Activated naive CD4-positive, alpha-beta T cell treated with Interleukin-2 at 50 U/mL for 16 hours (primary cell): ENCODE measurements around the gene DOCK11.
"Not testable (repeated sequence)": the region's sequence is repeated elsewhere in the genome, so short reads cannot be mapped to it uniquely, and the experiment has no call there.

Experiments
- DNase-seq: peaks from one replicate; pipeline ENCODE4 v3.0.0-alpha.2; 2020

The DOCK11 gene

DNA sequence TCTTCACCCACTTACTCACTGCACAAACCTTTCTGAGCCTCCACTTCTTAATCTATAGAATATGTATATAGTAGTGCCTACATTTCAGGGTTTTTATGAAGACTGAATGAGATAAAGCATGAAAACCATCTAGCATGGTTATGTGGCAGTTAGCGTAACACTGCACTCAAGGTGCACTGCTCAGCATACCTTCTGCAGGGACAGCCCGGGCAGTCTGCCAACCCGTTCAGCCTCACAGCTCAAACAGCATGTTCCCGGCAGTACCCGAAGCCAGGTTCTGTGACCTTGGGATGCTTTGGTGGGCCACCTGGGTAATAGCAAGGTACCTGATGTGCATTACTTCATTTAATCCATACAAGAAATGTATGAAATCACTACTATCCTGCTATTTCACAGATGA is 81.4 kb downstream of the DOCK11 start:
- no peak for DNase-seq

DNA sequence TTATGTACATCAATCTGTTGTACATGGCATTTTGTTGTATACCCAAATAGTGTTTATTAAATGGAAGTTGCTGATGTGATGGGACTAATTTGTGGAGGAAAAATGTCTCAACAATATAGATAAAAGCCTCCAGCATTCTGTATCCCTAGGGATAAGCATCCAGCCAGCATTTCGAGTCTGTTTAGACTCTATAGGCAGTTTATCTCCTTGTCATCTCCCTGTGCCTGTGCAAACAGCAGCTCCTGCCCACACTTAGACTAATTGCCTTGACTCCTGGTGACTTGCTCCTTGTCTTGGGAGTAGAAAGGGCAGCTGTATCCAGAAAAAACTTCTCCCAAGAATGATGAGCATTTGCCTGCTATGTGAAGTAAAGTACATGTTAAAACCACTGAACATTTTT is 83.8 kb downstream of the DOCK11 start:
- no peak for DNase-seq

DNA sequence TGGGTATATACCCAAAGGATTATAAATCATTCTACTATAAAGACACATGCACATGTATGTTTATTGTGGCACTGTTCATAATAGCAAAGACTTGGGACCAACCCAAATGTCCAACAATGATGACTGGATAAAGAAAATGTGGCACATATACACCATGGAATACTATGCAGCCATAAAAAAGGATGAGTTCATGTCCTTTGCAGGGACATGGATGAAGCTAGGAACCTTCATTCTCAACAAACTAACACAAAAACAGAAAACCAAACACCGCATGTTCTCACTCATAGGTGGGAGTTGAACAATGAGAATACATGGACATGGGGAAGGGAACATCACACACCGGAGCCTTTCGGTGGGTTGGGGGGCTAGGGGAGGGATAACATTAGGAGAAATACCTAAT is 87.3 kb downstream of the DOCK11 start:
- DNase-seq: not testable (repeated sequence)

DNA sequence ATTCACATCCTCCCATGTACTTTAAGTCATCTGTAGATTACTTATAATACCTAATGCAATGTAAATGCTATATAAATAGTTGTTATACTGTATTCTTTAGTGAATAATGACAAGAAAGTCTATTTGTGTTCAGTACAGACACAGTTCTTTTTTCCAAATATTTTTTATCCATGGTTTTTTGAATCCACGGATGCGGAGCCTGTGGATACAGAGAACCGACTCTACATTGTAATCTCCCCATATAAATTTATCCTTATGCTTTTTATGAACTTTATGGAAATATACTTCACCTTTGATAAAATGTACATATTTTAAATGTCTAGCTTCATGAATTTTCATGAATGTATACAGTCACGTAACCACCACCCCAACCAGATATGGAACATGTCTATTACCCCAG is 88.2 kb downstream of the DOCK11 start:
- no peak for DNase-seq

DNA sequence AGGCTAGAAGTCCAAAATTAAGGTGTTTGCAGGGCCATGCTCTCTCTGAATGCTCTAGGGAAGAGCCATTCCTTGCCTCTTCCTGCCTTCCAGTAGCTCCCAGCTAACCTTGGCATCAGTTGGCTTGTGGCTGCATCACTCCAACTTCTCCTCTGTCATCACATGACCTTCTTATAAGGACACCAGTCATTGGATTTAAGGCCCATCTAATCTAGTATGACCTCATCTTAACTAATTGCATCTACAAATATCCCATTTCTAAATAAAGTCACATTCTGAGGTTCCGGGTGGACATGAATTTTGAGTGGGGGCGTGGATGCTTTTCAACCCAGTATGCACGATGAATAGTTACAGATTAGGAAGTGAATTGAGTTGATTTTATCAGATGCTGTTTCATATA is 89.7 kb downstream of the DOCK11 start:
- DNase-seq: no peak

DNA sequence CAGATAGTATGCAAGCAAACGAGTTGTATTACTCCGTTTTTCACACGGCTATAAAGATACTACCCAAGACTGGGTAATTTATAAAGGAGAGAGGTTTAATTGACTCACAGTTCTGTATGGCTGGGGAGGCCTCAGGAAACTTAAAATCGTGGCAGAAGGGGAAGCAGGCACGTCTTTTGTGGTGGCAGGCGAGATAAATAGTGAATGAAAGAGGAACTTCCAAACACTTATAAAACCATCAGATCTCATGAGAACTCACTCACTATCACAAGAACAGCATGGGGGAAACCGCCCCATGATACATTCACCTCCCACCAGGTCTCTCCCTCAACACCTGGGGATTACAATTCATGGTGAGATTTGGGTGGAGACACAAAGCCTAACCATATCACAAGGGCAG is 90.6 kb downstream of the DOCK11 start:
- DNase-seq: not testable (repeated sequence)

DNA sequence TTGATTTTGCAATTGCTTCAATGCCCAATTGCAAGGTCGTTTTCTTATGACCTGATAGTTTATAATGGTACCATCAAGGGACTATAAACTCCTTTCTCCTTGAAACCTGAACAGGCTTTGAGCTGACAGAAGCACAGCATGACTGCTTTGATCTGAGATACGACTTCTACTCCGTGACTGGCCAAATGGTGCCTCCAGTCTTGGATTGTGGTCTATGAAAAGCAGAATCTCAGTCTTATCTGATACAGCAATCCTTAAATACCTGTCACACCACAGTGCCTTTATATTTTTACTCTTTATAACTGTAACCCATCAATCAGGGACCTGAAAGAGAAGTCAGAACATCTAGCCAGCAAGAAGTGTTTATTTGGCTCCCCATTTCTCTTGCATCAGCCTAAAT is 93.1 kb downstream of the DOCK11 start:
- DNase-seq: no peak

DNA sequence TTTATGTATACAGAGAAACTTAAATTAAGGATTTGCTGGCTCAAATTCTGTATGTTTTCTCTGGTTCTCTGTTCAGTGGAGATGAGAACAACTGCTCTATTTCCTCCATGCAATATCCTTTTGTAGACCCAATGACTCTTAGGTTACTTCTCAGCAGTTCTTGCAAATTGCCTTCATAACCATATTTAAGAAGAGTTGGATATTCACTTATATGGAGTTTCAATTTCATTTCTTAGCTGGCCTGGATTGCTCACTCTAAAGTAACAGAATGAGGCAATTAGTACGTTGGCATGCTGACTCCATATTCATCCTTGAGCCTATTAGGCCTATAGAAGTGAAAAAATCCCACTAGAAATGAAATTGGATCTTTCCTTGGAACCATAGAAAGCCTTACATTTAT is 93.6 kb downstream of the DOCK11 start:
- no peak for DNase-seq

DNA sequence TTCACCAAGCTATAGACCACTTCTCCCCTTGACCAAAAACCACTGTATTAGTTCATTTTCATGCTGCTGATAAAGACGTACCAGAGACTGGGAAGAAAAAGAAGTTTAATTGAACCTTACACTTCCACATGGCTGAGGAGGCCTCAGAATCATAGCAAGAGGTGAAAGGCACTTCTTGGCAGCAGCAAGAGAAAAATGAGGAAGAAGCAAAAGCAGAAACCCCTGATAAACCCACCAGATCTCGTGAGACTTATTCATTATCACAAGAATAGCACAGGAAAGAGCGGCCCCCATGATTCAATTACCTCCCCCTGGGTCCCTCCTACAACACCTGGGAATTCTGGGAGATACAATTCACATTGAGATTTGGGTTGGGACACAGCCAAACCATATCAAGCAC is 97.8 kb downstream of the DOCK11 start:
- DNase-seq: no peak

DNA sequence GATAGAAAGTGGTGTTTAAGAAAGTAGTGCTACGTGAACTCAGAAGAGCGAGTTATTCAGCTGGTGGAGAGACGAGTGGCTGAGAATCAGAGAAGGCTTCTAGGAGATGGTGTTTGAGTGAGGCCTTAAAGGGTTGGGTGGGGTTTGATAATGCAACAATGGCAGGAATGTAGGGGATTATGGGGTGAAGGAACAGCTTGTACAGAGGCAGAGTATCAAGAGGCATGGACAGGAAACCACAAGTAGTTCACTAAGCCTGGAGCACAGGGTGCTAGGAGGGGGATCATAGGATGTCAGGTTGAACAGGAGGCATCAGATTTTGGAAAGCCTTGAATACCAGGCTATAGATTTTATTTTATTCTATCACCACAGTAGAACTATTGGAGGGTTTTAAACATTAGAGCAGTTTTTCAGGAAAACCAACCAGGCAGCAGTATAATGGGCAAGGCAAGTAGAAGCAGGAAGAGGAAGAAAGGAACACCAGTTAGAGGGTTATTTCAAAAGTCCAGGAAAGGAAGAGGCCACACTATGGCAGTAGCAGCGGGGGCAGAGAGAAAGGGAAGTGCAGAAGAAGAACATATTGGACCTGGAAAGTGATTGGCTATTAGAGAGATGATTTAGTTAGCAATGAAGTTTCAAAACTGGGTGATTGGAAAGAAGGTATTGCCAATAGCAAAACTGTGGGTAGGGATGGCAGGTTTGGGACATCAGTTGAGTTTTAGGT is 99.2 kb downstream of the DOCK11 start:
- no peak for DNase-seq

DNA sequence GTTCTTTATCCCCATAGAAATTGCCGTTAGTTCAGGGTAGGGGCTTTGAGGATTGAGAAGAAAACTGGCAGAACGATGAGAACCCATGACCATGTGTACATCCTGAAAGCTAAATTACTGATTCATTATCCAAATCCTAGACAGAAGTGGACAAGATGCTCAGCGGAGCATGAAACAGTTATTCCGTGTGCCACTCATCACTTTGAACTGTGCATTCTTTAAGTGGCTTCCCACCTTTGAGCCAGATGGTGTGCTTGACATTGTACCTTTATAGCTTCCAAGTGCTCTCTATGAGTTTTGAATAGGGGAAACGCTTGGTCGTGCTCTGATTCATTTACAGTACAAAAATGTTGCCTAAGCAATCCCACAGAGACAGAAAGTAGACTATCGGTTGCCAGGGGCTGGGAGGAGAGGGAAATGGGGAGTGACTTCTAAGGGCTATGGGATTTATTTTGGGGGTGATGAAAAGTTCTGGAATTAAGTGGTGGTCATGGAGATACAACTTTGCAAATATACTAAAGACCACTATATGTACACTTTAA is 100.0 kb downstream of the DOCK11 start:
- DNase-seq: no peak

DNA sequence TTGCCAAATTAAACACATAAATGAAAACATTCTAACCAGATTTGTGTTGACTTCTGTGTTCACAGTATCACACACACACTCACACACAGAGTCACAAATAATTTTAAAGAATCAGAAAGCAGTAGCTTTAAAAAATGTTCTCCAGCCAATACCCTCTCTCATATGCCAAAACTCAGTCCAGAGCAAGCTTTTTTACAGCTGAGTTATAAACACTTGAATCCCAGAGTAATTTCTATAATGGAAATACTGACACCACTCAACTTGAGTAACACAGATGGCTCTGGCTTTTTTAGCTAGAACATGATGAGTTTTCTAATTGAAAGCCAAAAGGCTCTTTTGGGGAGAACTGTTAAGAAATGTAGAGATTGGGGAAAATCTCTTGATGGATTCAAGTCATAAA is 100.8 kb downstream of the DOCK11 start:
- no peak for DNase-seq

DNA sequence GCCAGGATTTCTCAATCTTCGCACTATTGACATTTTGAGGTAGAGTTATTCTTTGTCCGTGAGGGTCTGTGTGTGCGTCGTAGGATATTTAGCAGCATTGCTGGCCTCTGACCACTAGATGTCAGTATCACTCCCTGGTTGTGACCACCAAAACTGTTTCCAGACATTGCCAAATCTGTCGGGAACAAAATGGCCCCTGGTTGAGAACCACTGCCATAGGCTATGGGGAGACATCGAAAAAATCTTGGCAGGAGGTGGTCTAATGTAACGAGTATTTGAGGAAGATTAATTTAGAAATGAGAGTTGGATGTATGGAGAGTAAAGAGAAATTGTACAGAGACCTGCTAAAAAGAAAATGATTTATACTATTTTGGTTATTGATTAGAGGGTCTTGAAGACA is 108.4 kb downstream of the DOCK11 start:
- DNase-seq: peak; percentile 27

DNA sequence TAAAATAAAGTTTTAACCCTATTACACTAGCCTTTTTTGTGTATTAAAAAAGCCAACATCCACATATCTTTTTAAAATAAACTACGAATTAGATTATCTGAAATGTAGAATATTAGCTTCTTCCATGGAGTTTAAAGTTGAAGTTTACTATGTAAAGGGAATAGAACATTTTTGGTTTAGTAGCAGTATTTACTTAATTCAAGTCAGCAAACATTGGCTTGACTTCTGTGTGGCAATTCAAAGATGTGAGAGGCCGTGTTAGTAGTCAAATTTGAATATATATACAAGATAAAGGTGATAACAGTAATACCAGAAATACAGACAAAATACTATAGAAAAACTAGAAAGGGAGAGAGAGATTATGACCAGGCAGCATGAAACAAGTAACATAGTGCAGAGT is 116.7 kb downstream of the DOCK11 start:
- no peak for DNase-seq

DNA sequence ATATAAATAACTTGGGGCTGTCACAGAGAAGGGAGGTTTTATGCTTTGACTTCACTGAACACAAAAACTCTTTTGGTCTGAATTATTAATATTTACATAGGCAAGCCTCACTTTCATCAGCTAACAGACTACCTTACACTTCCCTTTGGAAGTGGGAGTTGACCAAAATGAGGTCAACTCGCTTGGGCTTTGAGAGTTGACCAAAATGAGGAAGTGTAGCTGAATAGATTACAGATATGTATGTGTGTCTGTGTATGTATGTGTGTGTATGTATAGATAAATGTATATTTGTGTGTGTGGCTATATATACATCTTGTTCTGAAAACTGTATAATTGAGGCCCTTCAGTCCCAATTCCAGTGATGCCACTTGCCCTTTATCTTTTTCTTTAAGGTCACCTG is 118.5 kb downstream of the DOCK11 start:
- DNase-seq: no peak

DNA sequence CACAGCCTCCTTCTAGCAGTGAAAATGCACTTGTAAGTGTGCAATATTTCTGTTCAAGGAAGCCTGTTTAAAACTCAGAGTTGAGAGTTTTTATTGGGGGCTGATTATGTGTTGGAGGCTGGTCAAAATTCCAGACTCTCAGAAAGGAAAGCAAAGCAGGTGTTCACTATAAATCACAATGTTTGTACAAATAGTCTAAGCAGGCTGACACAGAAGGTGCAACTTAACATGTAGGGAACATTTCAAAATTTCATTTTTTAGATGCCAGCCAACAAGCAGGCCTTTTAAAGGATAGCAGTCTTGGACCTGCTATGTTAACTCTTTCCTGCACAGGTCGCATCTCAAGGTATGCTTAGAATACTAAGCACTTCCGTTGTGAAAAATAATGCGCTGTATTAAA is 119.5 kb downstream of the DOCK11 start:
- no peak for DNase-seq

DNA sequence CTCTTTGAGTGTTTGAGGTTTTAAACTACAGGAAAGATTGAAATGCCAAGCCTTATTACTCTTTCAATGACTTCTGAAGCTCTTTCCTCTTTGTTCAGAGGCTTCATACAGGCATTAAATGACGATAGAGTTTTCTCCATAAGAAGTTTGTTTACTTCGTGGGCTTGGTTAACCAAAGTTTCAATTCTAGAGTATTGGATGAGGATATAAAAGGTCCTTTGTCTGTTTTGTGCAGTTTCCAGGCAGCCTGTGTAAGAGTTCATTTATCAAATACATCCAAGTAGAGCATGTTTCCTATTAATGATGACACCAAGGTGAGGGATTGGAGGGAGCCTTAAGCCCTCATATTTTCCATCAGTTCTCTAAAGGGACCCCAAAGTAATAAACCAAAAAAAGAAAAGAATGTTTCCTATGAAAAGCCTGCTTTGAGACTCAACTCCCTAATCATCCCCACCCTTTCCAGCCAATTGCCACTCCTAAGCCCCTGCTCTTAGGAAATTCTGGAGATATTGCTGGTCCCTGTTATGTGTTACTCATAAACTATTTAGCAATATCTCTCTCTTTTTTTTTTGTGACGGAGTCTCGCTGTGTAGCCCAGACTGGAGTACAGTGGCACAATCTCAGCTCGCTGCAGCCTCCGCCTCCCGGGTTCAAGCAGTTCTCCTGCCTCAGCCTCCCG is 125.6 kb downstream of the DOCK11 start:
- no peak for DNase-seq

DNA sequence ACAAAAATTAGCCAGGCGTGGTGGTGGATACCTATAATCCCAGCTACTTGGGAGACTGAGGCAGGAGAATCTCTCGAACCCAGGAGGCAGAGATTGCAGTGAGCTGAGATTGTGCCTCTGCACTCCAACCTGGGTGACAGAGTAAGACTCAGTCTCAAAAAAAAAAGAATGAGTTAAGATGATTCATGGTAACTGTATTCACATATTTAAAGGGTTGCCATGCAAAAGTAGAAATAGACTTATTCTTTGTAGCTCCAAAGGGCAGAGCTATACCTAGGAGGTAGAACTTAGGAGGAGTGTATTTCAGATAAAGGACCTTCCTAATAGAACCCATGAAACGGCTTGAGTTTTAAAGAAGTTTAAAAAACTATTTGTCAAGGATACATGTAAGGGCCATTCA is 127.4 kb downstream of the DOCK11 start:
- DNase-seq: no peak

DNA sequence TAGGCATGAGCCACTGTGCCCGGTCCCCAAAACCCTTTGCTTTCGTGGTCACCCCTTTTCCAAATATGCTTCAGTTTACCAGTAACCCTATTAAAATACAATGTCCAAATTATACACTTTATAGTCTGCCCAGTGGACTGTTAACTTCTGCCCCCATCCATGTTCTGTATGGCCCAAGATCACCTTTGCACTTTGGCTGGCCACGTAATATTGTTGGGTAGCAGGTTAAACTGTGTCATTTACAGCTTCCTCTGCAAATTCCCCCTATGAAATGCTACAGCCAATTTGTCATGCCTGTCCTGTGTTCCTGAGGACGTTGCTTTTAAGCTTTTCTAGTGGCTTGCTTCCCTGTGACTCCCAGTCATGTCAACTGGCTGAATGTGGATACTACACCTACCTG is 130.7 kb downstream of the DOCK11 start:
- DNase-seq: no peak

DNA sequence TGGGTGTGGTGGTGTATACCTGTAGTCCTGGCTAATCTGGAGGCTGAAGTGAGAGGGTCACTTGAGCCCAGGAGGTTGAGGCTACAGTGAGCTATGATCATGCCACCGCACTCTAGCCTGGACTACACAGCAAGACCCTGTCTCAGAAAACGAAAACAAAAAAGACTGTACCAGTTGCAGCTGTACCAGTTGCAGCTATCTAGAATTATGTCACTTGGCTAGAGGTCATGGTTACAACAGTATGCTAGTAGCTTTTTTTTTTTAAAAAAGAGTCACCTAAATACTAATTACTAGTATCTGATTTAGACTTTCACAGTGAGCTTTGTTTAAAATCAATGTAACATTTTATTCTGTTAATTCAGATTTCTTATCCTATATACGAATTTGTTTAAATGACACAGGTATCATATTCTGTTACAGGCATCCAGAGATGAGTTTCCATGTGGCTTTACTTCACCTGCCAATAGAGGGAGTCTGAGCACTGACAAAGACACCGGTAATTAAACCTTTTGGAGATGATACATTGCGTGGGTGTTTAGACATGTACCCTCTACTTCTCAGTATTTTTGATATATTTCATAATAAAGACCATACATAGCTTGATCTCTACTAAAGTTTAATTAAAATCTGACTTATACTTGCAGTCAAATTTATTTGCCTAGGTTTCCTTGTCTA is 131.6 kb downstream of the DOCK11 start:
- DNase-seq: no peak

DNA sequence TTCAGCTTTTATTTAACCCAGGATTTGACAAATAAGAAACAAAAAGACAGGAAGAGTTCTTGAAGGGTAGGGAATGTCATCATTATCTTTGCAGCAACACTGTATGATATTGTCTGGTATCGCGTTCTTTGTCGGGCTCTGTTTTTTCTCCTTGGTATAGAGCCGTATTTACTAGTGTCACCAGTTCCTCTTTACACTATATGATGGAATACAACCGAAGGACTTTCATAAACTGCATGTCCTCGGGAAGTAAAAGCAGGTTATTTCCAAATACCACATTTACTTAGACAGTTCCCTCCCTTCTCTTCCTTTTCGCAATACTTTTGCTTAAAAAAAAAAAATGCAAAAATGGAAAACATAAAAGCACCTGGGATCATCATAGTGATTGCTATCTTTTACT is 135.2 kb downstream of the DOCK11 start:
- no peak for DNase-seq

DNA sequence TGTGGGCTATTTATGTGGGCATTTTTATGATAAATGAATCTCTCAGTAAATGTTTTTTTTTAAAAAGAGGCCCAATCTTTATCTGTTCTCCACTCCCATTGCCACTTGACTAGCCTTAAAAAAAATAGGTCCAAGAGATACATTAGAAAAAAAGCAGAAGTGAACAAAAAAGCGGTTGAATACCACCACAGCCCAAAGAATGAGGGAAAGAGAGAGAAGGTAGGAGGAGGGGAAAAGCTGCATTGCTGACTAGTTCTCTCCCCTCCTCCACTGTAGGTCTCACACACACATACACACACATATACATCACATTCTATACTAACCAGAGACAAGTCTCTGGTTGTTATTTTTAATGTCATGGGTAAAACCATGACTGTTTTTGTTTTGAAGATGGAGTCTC is 136.0 kb downstream of the DOCK11 start:
- no peak for DNase-seq

DNA sequence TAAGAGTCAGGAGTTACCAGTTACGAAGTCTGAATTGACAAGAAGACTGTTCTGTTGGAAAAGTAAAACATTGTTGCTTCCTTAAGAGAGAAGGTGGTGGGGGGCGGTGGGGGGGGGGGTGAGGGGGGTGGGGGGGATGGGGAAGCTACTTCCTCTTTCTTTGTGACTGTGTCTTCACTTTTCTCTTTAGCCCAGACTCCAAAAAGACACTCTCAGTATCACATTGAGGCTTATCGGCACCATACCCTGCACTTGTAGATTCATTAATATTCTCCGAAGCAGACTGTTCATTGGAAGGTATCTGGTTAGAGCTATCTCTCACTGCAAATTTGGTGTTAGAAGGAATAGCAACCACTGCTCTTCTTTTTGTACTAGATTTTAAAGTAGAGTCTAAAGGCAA is 137.2 kb downstream of the DOCK11 start:
- no peak for DNase-seq

DNA sequence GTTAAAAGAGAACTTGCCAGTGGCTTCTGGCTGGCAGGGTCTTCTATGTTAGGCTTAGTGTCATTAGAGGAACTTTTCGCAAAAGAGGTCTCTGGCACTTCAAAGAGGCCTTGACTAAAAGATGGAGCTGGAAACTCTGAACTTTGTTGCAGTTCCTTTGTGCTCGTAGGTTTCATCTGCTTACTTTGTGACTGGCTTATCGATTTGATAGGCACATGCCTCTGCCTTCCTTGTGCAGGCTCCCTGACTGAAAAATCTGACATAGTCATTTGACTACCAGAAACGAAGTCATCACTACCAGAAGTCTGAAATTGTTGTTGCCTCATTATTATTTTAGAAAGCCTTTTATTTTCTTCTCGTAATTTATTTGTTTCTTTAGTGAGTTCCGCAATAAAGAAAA is 137.9 kb downstream of the DOCK11 start:
- DNase-seq: no peak
